ENCODE data around the gene MZT1.
"Not testable (repeated sequence)": the region's sequence is repeated elsewhere in the genome, so short reads cannot be mapped to it uniquely, and the experiment has no call there.

The MZT1 gene, protein sequence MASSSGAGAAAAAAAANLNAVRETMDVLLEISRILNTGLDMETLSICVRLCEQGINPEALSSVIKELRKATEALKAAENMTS

DNA sequence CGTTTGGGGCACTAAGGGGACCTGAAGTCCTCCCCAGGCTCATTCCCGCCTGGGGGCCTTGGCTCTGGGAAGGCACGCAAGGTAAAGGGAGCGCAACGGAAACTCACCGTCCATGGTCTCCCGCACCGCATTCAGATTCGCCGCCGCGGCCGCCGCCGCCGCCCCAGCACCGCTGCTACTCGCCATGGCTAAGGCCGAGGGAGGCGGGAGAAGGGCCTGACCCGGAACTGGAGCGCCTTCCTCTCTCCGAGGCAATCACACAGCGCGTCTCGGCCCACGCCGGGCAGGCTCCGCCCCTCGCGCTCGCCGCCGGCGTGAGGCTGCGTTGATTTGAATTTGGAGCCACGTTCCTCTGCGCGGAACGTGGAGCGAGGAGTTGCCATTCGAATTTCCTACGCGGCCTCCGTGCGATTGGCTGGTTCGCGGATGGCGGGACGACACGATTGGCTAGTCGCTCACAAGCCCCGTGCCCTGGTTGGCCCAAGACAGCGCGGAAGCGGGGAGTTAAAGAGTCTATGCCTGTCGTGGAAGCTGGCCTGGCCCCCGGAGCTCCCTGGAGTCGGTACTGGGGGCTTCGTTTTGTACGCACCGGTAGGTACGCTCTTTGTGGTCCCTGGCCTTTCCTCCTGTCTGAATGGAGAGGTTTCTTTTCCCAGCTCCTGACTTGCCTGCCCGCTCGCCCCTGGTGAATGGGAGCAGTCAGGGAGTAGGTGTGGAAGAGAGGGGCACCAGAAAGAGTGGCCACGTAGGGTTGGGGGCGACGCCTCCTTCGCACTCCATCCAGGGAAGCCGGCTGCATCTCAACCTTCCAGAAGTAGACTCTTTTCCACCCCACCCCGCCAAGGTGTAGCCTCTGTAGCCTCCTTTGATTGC lies at the start of gene MZT1, which contains the start of gene BORA:
Gene MZT1, minus strand, starts transcription at position 213 of the 873 bp plus-strand sequence. Its CDS starts 27 bp downstream, at position 186.
Gene BORA, plus strand, starts transcription at position 507 of the 873 bp plus-strand sequence. CDS start 1,018 bp downstream, outside the sequence.
- peak; percentile 95 for DNase-seq

GRCh38 chr13:72774019-72774418 lies 46.6 kb upstream of the MZT1 start:
- DNase-seq, result no peak

- DNase-seq, result no peak
These were observed 36.0 kb upstream of the MZT1 start for GRCh38 chr13:72763411-72763810.

DNA sequence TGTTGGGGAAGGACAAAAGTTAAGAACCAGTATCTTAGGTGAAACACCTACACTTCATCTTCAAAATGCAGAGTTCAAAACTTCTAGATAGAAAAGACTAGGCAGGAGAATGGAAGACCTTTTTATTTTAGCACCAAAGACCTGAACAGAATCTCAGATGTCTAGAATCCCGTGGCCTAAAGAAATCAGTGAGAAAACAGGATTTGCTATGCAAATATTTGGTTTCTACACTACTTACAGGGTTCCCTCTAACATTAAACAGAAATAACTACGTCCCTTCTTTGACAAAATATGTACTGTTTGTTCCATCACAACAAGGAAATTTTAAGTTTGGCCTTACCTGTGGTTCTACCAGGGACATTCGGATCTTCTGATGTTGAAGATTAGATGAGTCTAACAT lies 32.8 kb upstream of the MZT1 start:
- DNase-seq, result no peak

- no peak for DNase-seq
These were observed 30.5 kb upstream of the MZT1 start for GRCh38 chr13:72757792-72758535.

DNA sequence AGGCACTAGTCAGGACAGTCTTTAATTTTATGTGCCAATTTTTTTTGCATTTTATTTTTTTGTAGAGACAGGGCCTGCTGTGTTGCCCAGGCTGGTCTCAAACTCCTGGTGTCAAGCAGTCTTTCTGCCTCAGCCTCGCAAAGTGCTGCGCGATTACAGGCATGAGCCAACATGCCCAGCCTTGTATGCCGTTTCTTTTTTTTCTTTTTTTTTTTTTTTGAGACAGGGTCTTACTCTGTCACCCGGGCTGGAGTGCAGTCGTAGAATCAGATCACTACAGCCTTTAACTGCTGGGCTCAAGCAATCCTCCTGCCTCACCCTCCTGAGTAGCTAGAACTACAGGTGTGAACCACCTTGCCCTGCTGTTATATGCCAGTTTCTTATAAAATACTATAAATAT lies 26.7 kb upstream of the MZT1 start:
- no peak for DNase-seq

DNA sequence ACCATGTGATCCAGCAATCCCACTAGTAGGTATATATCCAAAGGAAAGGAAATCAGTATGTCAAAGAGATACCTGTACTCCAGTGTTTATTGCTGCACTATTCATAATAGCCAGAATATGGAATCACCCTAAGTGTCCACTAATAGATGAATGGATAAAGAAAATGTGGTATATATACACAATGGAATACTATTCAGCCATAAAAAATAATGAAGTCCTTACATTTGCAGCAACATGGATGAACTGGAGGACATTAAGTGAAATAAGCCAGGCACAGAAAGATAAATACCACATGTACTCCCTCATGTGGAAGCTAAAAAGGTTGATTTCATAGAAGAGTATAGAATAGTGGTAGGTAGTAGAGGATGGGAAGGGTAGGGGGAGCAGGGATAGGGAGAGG lies 23.8 kb upstream of the MZT1 start:
- no peak for DNase-seq

GRCh38 chr13:72745260-72745659 lies 17.8 kb upstream of the MZT1 start:
- DNase-seq, result no peak

DNA sequence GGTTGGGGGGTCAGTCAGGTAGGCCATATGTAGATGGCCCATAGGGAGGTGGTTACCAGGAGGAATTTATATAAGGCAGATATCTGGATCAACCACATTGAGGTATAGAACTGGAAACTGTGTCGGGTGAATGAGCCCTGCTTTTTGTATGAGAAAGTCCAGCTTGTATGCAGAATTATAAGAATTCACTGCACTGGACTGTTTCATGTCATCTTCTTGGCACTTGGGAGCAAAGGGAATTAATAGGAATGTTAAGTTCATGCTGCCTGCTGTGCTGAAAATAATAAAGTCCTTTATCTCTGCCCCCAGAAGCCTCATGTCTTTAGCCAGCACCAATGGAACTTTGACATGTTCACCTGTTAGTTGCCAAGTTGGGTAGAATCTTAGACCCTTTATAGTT lies 12.6 kb upstream of the MZT1 start:
- no peak for DNase-seq

GRCh38 chr13:72737033-72737432 lies 9.6 kb upstream of the MZT1 start:
- DNase-seq, result no peak

- no peak for DNase-seq
These were observed 819 bp upstream of the MZT1 start for GRCh38 chr13:72728290-72728605.

DNA sequence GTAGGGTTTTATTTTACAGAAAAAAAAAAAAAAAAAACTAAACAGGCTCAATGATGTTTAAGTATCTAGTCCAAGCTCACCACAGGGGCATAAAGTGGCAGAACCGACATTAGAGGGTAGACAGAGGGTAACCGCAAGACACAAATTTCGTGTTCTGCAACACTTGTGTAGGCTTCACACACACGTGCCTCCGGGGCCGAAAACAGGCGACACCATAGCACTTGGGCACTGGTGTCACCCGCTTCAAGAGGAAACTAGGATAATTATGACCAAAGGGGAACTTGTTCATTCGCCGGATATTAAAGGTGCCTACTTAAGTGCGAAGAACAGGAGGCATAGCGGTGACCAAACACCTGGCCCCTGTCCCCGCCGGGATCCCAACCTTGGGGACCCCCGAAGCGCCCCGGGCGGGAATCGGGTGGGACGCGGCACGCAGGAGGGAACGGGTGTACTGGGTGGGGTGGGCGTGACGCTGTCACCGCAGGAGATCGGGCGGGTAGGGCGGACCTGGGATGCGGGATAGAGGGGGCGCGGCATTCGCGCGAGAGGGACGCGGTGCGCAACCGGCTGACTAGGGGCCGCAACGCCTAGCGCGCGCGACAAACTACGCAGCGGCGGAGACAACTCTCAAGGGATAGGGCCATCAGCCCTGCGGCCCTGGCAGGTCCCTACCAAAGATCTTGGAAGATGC lies 558 bp downstream of the MZT1 start:
- DNase-seq, result no peak

GRCh38 chr13:72726185-72726584 lies 1.2 kb downstream of the MZT1 start:
- not testable (repeated sequence) for DNase-seq

DNA sequence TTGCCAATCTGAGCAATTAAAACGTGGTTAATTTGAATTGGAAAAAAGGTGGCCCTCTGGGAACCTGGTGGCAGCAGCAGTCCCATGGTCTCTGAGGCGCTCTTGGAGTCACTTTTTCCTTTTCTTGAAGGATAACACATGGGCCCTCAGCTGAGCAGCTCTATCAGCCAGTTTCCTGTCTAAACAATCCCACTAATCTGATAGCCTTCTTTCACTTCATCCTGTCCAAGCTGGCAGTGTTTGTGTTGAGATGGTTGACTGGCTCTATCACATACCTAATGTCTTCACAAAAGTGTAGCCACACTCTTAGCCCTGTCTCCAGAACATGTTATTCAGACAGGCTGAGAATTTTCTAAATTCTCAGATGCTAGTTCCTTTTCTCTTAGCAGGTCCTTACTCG lies 10.7 kb downstream of the MZT1 start:
- no peak for DNase-seq

DNA sequence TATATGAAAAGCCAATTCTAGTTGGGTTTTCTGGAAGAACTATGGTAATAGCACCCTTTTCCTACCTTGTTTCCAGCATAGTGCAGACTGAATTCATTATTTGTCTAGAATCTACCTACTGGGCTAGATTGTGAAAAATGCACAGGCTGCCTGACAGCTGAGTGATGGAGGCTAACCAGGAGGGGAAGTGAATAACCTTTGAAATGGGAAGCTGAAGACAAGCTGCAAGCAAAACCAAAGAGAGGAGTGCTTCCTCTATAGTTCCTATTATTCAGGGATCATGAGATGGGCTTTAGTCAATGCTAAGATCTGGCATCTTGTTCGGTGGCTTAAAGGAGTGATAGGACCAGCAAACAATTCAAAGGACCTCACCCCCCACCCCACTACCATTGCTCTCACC lies 26.9 kb downstream of the MZT1 start:
- DNase-seq, result no peak

- no peak for DNase-seq
These were observed 29.3 kb downstream of the MZT1 start for GRCh38 chr13:72698164-72698563.

GRCh38 chr13:72696579-72696978 lies 30.9 kb downstream of the MZT1 start:
- DNase-seq, result no peak

DNA sequence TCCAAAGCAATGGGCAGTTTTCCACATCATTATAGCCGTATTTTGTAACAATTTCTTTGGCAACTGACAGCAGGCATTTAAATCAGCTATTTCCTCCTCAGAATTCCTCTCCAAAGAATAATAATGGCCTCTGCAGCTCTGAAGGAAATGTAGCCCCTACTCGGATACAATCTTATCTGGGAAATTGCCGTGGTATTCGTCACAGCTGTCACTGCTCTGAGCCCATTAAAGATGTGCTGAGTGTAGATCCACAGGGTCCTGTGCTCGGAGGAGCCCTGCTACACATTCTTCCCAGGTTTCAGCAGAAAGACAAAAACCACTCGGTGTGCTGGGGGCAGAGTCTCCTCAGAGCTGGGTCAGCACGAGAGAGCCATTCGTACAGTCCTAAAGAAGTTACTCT lies 33.1 kb downstream of the MZT1 start:
- no peak for DNase-seq

DNA sequence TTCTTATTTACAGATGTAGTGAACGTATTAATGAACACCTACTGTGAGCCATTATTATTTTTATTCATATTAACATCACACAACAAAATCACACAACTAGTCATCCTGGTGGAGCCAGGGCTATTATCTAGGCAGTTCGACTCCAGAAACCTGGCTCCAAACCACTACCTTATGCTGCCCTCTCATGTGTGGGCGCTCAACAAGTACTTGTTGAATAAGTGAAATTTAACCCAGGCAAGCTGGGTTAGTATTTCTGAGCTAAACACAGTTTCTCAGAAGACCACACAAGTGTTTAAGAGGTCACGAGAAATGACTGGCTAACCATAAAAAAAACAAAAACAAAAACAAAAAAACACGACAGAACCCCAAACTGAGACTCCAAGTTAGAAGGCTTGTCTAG lies 33.6 kb downstream of the MZT1 start:
- DNase-seq, result no peak

- DNase-seq, result no peak
These were observed 34.4 kb downstream of the MZT1 start for GRCh38 chr13:72692884-72693514.

DNA sequence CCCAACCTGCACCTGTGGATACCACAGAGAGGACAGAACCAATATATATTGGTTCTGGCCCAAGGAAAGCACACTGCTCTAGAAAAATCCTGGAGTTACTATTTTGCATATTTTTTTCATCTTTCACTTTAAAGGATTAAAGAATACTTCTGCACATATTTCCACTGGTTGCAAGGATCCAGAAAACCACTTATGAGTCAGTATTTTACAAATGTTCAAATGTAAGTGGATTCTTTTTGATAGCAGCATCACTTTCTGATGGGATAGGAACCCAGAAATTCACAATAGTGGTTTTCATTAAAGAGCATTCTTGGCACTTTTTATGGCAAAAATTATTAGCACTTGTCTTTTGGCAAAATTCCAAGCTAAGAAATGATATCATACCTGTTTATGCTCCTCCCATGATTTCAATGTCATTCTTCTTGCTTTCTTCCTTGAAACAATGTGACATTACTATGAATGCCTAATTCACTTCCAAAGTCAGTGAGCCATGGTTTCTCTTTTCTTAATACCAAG lies 38.2 kb downstream of the MZT1 start:
- no peak for DNase-seq

- no peak for DNase-seq
These were observed 40.7 kb downstream of the MZT1 start for GRCh38 chr13:72686766-72687165.

DNA sequence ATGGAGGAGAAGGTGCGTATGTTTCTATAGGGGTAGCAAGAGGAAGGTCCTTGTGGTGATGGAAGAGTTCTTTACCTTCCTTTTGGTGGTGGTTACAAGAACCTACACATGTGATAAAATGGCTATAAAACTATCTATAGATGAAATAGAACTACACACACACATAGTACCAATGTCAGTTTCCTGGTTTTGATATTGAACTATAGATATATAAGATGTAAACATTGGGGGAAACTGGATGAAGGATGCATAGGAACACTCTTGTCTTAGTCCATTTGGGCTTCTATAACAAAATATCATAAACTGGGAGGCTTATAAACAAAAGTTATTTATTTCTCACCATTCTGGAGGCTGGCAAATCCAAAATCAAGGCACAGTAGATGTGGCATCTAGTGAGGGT lies 47.1 kb downstream of the MZT1 start:
- no peak for DNase-seq
